ENCODE data around the gene C3orf22.

C3orf22 gene

GRCh38 chr3:126582311-126582710 is 23.6 kb upstream of the C3orf22 start:
- no peaks in the 10 kb centered on the region for H3K4me1 ChIP-seq (ENCODE audit: insufficient read depth, low read length, poor library complexity, severe bottlenecking)
- H3K4me3 ChIP-seq (ENCODE audit: low read length, poor library complexity, severe bottlenecking) = no peak overlapping the region
- no peaks in the 10 kb centered on the region for H3K36me3 ChIP-seq (ENCODE audit: insufficient read depth, low read length)
- no peaks in the 10 kb centered on the region for H3K79me2 ChIP-seq (ENCODE audit: insufficient read depth, low read length)
- no peaks in the 10 kb centered on the region for H3F3A ChIP-seq (ENCODE audit: low read depth)
- H3K9me3 ChIP-seq (ENCODE audit: insufficient read depth, low read depth, low read length) = no peaks in the 10 kb centered on the region
- no peak overlapping the region for H3K9ac ChIP-seq (ENCODE audit: low read depth, low read length, poor library complexity, severe bottlenecking)
- H3K9me2 ChIP-seq (replicated peaks; ENCODE audit: low read depth, low read length) = no peaks in the 10 kb centered on the region
- H4K20me1 ChIP-seq (ENCODE audit: insufficient read depth, low read length, poor library complexity, severe bottlenecking) = no peaks in the 10 kb centered on the region
- TF ChIP-seq EZH2phosphoT487 (IDR thresholded peaks at IDR 0.05; ENCODE audit: borderline replicate concordance) (no peak), CTCF (conservative IDR thresholded peaks at IDR 0.05; ENCODE audit: low read length) (no peak)
- H3K27me3 ChIP-seq (ENCODE audit: insufficient read depth, low read length, poor library complexity, severe bottlenecking) = no peaks in the 10 kb centered on the region
- no peak overlapping the region for H3K4me2 ChIP-seq (ENCODE audit: low read depth, low read length, poor library complexity, severe bottlenecking)
- H2AFZ ChIP-seq (ENCODE audit: low read length) = no peak overlapping the region

- H2AFZ ChIP-seq (ENCODE audit: low read length) = no peak overlapping the region
- H3K79me2 ChIP-seq (ENCODE audit: insufficient read depth, low read length) = no peaks in the 10 kb centered on the region
- H3K9ac ChIP-seq (ENCODE audit: low read depth, low read length, poor library complexity, severe bottlenecking) = no peak overlapping the region
- no peaks in the 10 kb centered on the region for H3F3A ChIP-seq (ENCODE audit: low read depth)
- TF ChIP-seq CTCF (conservative IDR thresholded peaks at IDR 0.05; ENCODE audit: low read length) = no peak
- TF ChIP-seq EZH2phosphoT487 (IDR thresholded peaks at IDR 0.05; ENCODE audit: borderline replicate concordance) = no peak
- no peaks in the 10 kb centered on the region for H3K27me3 ChIP-seq (ENCODE audit: insufficient read depth, low read length, poor library complexity, severe bottlenecking)
- H4K20me1 ChIP-seq (ENCODE audit: insufficient read depth, low read length, poor library complexity, severe bottlenecking) = no peaks in the 10 kb centered on the region
- no peaks in the 10 kb centered on the region for H3K36me3 ChIP-seq (ENCODE audit: insufficient read depth, low read length)
- H3K9me3 ChIP-seq (ENCODE audit: insufficient read depth, low read depth, low read length) = no peaks in the 10 kb centered on the region
- H3K9me2 ChIP-seq (replicated peaks; ENCODE audit: low read depth, low read length) = no peaks in the 10 kb centered on the region
- no peaks in the 10 kb centered on the region for H3K4me1 ChIP-seq (ENCODE audit: insufficient read depth, low read length, poor library complexity, severe bottlenecking)
- no peak overlapping the region for H3K4me2 ChIP-seq (ENCODE audit: low read depth, low read length, poor library complexity, severe bottlenecking)
- no peak overlapping the region for H3K4me3 ChIP-seq (ENCODE audit: low read length, poor library complexity, severe bottlenecking)
Observed at GRCh38 chr3:126581569-126581968, 22.8 kb upstream of the C3orf22 start.

GRCh38 chr3:126580746-126581145 is 22.0 kb upstream of the C3orf22 start:
- no peaks in the 10 kb centered on the region for H3K27me3 ChIP-seq (ENCODE audit: insufficient read depth, low read length, poor library complexity, severe bottlenecking)
- no peaks in the 10 kb centered on the region for H3F3A ChIP-seq (ENCODE audit: low read depth)
- H3K36me3 ChIP-seq (ENCODE audit: insufficient read depth, low read length) = no peaks in the 10 kb centered on the region
- H2AFZ ChIP-seq (ENCODE audit: low read length) = no peak overlapping the region
- no peak overlapping the region for H3K9ac ChIP-seq (ENCODE audit: low read depth, low read length, poor library complexity, severe bottlenecking)
- TF ChIP-seq CTCF (conservative IDR thresholded peaks at IDR 0.05; ENCODE audit: low read length) (no peak), EZH2phosphoT487 (IDR thresholded peaks at IDR 0.05; ENCODE audit: borderline replicate concordance) (no peak)
- no peak overlapping the region for H3K4me2 ChIP-seq (ENCODE audit: low read depth, low read length, poor library complexity, severe bottlenecking)
- H3K9me2 ChIP-seq (replicated peaks; ENCODE audit: low read depth, low read length) = no peaks in the 10 kb centered on the region
- H3K4me3 ChIP-seq (ENCODE audit: low read length, poor library complexity, severe bottlenecking) = no peak overlapping the region
- no peaks in the 10 kb centered on the region for H3K4me1 ChIP-seq (ENCODE audit: insufficient read depth, low read length, poor library complexity, severe bottlenecking)
- H3K9me3 ChIP-seq (ENCODE audit: insufficient read depth, low read depth, low read length) = no peaks in the 10 kb centered on the region
- H3K79me2 ChIP-seq (ENCODE audit: insufficient read depth, low read length) = no peaks in the 10 kb centered on the region
- H4K20me1 ChIP-seq (ENCODE audit: insufficient read depth, low read length, poor library complexity, severe bottlenecking) = no peaks in the 10 kb centered on the region

Measured in Loucy (cell line).